ENCODE data around the gene TMEM59L. TPM values are rescaled to one million over a fixed set of nuclear protein-coding genes. Genes with fewer than 3 reads are reported as not detected.

The TMEM59L gene
- total and polyA plus RNA-seq, 2 of the 13 experiments (the other 11 are each of a cell fraction or from before 2014, with no cell fraction given) = 0.97 to 5.5 TPM

DNA sequence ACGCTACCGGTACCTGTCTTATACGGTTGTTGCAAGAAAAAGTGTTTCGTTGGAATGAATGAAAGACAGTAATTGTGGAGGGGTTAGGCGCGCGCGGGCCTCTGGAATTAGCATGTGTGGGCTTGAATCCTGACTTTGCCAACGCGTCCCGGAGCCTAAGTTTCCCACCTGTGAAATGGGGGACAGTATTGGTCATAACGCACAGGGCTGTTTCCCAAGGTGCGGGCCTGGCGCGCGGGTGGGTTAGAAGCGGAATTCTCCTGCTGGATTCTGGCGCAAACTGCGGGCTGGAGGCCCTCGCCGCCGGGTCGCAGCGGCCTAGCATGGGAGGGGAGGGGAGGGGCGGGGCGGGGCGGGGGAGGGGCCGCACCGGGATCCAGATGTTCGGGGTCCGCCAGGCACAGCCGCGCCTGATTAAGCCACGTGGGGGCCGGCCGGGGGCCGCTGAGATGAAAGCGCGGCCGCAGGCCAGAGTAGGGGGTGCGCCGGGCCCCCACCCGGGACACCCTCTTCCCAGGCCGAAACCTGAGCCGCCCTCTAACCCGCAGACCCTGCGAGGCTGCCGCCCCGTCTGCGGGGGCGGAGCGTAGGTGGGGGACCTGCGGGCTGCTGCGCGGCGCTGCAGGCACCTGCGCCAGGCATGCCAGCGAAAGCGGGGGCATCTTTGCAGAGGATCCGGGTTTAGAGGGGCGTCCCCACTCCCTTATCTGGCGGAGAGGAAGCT is 1.2 kb upstream of the TMEM59L start (continued):
- no peak for TF ChIP-seq PTBP1 (IDR thresholded peaks at IDR 0.05; ENCODE audit: low read depth, low read length, poor library complexity, severe bottlenecking)
- TF ChIP-seq HNRNPK (IDR thresholded peaks at IDR 0.05; ENCODE audit: low read depth, low read length, poor library complexity, severe bottlenecking) = peak; percentile 91
- TF ChIP-seq PCBP1 (IDR thresholded peaks at IDR 0.05; ENCODE audit: borderline replicate concordance, low read depth, low read length) = 0 out of 2 replicates have a peak, but pooled peaks have one; percentile 58
- TF ChIP-seq, protein P1, sequence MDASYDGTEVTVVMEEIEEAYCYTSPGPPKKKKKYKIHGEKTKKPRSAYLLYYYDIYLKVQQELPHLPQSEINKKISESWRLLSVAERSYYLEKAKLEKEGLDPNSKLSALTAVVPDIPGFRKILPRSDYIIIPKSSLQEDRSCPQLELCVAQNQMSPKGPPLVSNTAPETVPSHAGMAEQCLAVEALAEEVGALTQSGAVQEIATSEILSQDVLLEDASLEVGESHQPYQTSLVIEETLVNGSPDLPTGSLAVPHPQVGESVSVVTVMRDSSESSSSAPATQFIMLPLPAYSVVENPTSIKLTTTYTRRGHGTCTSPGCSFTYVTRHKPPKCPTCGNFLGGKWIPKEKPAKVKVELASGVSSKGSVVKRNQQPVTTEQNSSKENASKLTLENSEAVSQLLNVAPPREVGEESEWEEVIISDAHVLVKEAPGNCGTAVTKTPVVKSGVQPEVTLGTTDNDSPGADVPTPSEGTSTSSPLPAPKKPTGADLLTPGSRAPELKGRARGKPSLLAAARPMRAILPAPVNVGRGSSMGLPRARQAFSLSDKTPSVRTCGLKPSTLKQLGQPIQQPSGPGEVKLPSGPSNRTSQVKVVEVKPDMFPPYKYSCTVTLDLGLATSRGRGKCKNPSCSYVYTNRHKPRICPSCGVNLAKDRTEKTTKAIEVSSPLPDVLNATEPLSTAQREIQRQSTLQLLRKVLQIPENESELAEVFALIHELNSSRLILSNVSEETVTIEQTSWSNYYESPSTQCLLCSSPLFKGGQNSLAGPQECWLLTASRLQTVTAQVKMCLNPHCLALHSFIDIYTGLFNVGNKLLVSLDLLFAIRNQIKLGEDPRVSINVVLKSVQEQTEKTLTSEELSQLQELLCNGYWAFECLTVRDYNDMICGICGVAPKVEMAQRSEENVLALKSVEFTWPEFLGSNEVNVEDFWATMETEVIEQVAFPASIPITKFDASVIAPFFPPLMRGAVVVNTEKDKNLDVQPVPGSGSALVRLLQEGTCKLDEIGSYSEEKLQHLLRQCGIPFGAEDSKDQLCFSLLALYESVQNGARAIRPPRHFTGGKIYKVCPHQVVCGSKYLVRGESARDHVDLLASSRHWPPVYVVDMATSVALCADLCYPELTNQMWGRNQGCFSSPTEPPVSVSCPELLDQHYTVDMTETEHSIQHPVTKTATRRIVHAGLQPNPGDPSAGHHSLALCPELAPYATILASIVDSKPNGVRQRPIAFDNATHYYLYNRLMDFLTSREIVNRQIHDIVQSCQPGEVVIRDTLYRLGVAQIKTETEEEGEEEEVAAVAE (CRISPR knock-in tag; IDR thresholded peaks at IDR 0.05; ENCODE audit: borderline replicate concordance) = no peak
- TF ChIP-seq, protein P2, sequence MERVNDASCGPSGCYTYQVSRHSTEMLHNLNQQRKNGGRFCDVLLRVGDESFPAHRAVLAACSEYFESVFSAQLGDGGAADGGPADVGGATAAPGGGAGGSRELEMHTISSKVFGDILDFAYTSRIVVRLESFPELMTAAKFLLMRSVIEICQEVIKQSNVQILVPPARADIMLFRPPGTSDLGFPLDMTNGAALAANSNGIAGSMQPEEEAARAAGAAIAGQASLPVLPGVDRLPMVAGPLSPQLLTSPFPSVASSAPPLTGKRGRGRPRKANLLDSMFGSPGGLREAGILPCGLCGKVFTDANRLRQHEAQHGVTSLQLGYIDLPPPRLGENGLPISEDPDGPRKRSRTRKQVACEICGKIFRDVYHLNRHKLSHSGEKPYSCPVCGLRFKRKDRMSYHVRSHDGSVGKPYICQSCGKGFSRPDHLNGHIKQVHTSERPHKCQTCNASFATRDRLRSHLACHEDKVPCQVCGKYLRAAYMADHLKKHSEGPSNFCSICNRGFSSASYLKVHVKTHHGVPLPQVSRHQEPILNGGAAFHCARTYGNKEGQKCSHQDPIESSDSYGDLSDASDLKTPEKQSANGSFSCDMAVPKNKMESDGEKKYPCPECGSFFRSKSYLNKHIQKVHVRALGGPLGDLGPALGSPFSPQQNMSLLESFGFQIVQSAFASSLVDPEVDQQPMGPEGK (CRISPR knock-in tag; IDR thresholded peaks at IDR 0.05) = peak; percentile 99
- TF ChIP-seq KLF6 (CRISPR knock-in tag; IDR thresholded peaks at IDR 0.05) = no peak
- peak; percentile 42; the same call in 1 of the 2 replicates for TF ChIP-seq ZBTB7B (CRISPR knock-in tag; IDR thresholded peaks at IDR 0.05)
- no peak for TF ChIP-seq DPF2 (CRISPR knock-in tag; IDR thresholded peaks at IDR 0.05; ENCODE audit: borderline replicate concordance, low read depth)
- TF ChIP-seq, protein P3, sequence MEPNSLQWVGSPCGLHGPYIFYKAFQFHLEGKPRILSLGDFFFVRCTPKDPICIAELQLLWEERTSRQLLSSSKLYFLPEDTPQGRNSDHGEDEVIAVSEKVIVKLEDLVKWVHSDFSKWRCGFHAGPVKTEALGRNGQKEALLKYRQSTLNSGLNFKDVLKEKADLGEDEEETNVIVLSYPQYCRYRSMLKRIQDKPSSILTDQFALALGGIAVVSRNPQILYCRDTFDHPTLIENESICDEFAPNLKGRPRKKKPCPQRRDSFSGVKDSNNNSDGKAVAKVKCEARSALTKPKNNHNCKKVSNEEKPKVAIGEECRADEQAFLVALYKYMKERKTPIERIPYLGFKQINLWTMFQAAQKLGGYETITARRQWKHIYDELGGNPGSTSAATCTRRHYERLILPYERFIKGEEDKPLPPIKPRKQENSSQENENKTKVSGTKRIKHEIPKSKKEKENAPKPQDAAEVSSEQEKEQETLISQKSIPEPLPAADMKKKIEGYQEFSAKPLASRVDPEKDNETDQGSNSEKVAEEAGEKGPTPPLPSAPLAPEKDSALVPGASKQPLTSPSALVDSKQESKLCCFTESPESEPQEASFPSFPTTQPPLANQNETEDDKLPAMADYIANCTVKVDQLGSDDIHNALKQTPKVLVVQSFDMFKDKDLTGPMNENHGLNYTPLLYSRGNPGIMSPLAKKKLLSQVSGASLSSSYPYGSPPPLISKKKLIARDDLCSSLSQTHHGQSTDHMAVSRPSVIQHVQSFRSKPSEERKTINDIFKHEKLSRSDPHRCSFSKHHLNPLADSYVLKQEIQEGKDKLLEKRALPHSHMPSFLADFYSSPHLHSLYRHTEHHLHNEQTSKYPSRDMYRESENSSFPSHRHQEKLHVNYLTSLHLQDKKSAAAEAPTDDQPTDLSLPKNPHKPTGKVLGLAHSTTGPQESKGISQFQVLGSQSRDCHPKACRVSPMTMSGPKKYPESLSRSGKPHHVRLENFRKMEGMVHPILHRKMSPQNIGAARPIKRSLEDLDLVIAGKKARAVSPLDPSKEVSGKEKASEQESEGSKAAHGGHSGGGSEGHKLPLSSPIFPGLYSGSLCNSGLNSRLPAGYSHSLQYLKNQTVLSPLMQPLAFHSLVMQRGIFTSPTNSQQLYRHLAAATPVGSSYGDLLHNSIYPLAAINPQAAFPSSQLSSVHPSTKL (CRISPR knock-in tag; IDR thresholded peaks at IDR 0.05) = peak; percentile 45; the same call in 1 of the 2 replicates
- no peak for TF ChIP-seq SOX13 (IDR thresholded peaks at IDR 0.05)
- TF ChIP-seq SOX13 (CRISPR knock-in tag; conservative IDR thresholded peaks at IDR 0.05 in 1 of 2, IDR thresholded peaks at IDR 0.05 in 1 of 2) = peak in 1 of 2 experiments; percentile 53; a peak in 2 of 4 replicates
- TF ChIP-seq NR2F6 (IDR thresholded peaks at IDR 0.05) = no peak
- TF ChIP-seq NR2F6 (CRISPR knock-in tag; IDR thresholded peaks at IDR 0.05) = peak; percentile 50; the same call in 1 of the 2 replicates
- TF ChIP-seq SIX1 (CRISPR knock-in tag; IDR thresholded peaks at IDR 0.05; ENCODE audit: borderline replicate concordance) = peak; percentile 66; the same call in 1 of the 2 replicates
- TF ChIP-seq, protein P4, sequence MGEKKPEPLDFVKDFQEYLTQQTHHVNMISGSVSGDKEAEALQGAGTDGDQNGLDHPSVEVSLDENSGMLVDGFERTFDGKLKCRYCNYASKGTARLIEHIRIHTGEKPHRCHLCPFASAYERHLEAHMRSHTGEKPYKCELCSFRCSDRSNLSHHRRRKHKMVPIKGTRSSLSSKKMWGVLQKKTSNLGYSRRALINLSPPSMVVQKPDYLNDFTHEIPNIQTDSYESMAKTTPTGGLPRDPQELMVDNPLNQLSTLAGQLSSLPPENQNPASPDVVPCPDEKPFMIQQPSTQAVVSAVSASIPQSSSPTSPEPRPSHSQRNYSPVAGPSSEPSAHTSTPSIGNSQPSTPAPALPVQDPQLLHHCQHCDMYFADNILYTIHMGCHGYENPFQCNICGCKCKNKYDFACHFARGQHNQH (CRISPR knock-in tag; IDR thresholded peaks at IDR 0.05) = 0 out of 2 replicates have a peak, but pooled peaks have one; percentile 5
- TF ChIP-seq EP300 (IDR thresholded peaks at IDR 0.05; ENCODE audit: low read depth in 2 of 2, low read length in 2 of 2) = peak in 1 of 2 experiments; percentile 66; a peak in 1 of 4 replicates
- no peak; the same call in 1 of the 2 replicates for TF ChIP-seq EP300 (CRISPR knock-in tag; IDR thresholded peaks at IDR 0.05; ENCODE audit: borderline replicate concordance)
